Fibroblast of skin of back (primary cell): ENCODE measurements around the gene C17orf50.

Source experiments
- DNase-seq: peaks from one replicate; pipeline ENCODE4 v3.0.0-alpha.2; 2013

Gene C17orf50

GRCh38 chr17:35790841-35791240 is 30.2 kb downstream of the C17orf50 start:
- no peak for DNase-seq

GRCh38 chr17:35791681-35792350 is 31.1 kb downstream of the C17orf50 start:
- no peak for DNase-seq

GRCh38 chr17:35793257-35793656 is 32.6 kb downstream of the C17orf50 start:
- no peak for DNase-seq

GRCh38 chr17:35795007-35795870 is 34.6 kb downstream of the C17orf50 start, which contains the start of gene MMP28:
Gene MMP28 (minus strand): TSS chr17:35795641. CDS start chr17:35795377, 264 bp downstream.
- peak; percentile 42 for DNase-seq

- DNase-seq = no peak
Observed at GRCh38 chr17:35795871-35796265, 35.2 kb downstream of the C17orf50 start.

GRCh38 chr17:35796942-35797341 is 36.3 kb downstream of the C17orf50 start:
- DNase-seq = no peak

- DNase-seq = no peak
Observed at GRCh38 chr17:35797370-35797769, 36.7 kb downstream of the C17orf50 start.

- DNase-seq = no peak
Observed at GRCh38 chr17:35797918-35798317, 37.2 kb downstream of the C17orf50 start.

GRCh38 chr17:35799942-35800341 is 39.3 kb downstream of the C17orf50 start:
- peak; percentile 78 for DNase-seq

GRCh38 chr17:35801583-35802224 is 41.0 kb downstream of the C17orf50 start:
- no peak for DNase-seq

GRCh38 chr17:35804658-35805192 is 44.0 kb downstream of the C17orf50 start:
- DNase-seq = peak; percentile 90

GRCh38 chr17:35807371-35808144 is 46.9 kb downstream of the C17orf50 start:
- DNase-seq = peak; percentile 87

GRCh38 chr17:35808240-35808961 is 47.7 kb downstream of the C17orf50 start:
- DNase-seq = no peak

GRCh38 chr17:35808962-35809854 is 48.5 kb downstream of the C17orf50 start, which contains the start of gene TAF15:
Gene TAF15 (plus strand): TSS chr17:35809484. CDS start chr17:35809570, 86 bp downstream.
- DNase-seq = peak; percentile 99

GRCh38 chr17:35809855-35810461 is 49.3 kb downstream of the C17orf50 start:
- peak; percentile 30 for DNase-seq

- no peak for DNase-seq
Observed at GRCh38 chr17:35811759-35812158, 51.1 kb downstream of the C17orf50 start.

- no peak for DNase-seq
Observed at GRCh38 chr17:35812456-35812855, 51.8 kb downstream of the C17orf50 start.
